B cell (primary cell): ENCODE results near the gene GALNT17. TPM values are rescaled to one million over a fixed set of nuclear protein-coding genes. Genes with fewer than 3 reads are reported as not detected.

Experiments
- ATAC-seq: fragments of 200-7000 bp; cut with Tn5 transposase; one replicate; pipeline ENCODE4 v1.10.0; 2021; ENCODE audit warnings: low read depth, mild to moderate bottlenecking, moderate number of reproducible peaks, moderate library complexity
- CTCF ChIA-PET: fragments of 350-600 bp; sonication (Branson Sonifier 250); formaldehyde crosslinking; loops from one replicate; lab custom pipeline; 2021; ENCODE audit warnings: antibody characterized with exemption, inconsistent platforms; lab: Charles Lee
- POLR2A ChIA-PET: fragments of 350-600 bp; sonication (Branson Sonifier 250); formaldehyde crosslinking; loops from one replicate; lab custom pipeline; 2021; ENCODE audit warnings: antibody characterized with exemption; lab: Charles Lee
- DNase-seq: peaks from one replicate; pipeline ENCODE4 v3.0.0; 2013
- H2AFZ ChIP-seq: 2 replicates; pipeline ENCODE4 v1.6.1; 2012; ENCODE audit warnings: mild to moderate bottlenecking, low read depth, low read length; ENCODE audit not compliant: insufficient read depth, poor library complexity, severe bottlenecking
- H3K27ac ChIP-seq, 2 donors: 1 replicate in 1 of 2; 2 replicates in 1 of 2; pipeline ENCODE4 v1.5.1; 2012 to 2013; ENCODE audit warnings: low read length in 2 of 2, mild to moderate bottlenecking in 2 of 2, moderate library complexity in 1 of 2
- H3K27me3 ChIP-seq, 4 experiments: fragments of 200-600 bp in 1 of 4; sonication (generic) in 1 of 4; replicated peaks in 1 of 4; 1 replicate in 2 of 4; 2 replicates in 2 of 4; pipeline versions ENCODE4 v1.6.1 to v1.7.0; 2013 to 2016; ENCODE audit warnings: low read length in 3 of 4, mild to moderate bottlenecking in 2 of 4, mixed read lengths in 1 of 4, moderate library complexity in 1 of 4; ENCODE audit not compliant: insufficient read depth in 4 of 4, control insufficient read depth in 3 of 4; ENCODE audit errors: control extremely low read depth in 1 of 4
- H3K36me3 ChIP-seq, 2 experiments: replicated peaks in 1 of 2; 1 replicate in 1 of 2; 2 replicates in 1 of 2; pipeline versions ENCODE4 v1.6.1 to v1.7.1; 2013; ENCODE audit warnings: low read length in 1 of 2; ENCODE audit not compliant: insufficient read depth in 2 of 2, control insufficient read depth in 1 of 2; ENCODE audit errors: control extremely low read depth in 1 of 2, extremely low read depth in 1 of 2
- H3K4me1 ChIP-seq, 2 donors: fragments of 200-600 bp in 1 of 2; sonication (generic) in 1 of 2; 1 replicate in 1 of 2; 2 replicates in 1 of 2; pipeline versions ENCODE4 v1.5.1 to v1.6.1; 2013 to 2017; ENCODE audit warnings: low read length in 2 of 2; ENCODE audit not compliant: control insufficient read depth in 2 of 2, insufficient read depth in 2 of 2
- H3K4me2 ChIP-seq: replicated peaks from 2 replicates; pipeline ENCODE3; 2012; ENCODE audit warnings: mild to moderate bottlenecking, low read depth, low read length; ENCODE audit not compliant: poor library complexity, severe bottlenecking
- H3K4me3 ChIP-seq, 5 experiments: fragments of 200-600 bp in 1 of 5; sonication (generic) in 1 of 5; 1 replicate in 3 of 5; 2 replicates in 2 of 5; pipeline versions ENCODE4 v1.5.1 to v1.7.0; 2011 to 2016; ENCODE audit warnings: low read length in 4 of 5, mild to moderate bottlenecking in 4 of 5, low read depth in 2 of 5, control low read depth in 1 of 5, moderate library complexity in 1 of 5; ENCODE audit not compliant: insufficient read depth in 1 of 5; ENCODE audit errors: control extremely low read depth in 1 of 5, extremely low read depth in 1 of 5
- H3K79me2 ChIP-seq: fragments of 200-600 bp; sonication (generic); one replicate; pipeline ENCODE4 v1.6.0; 2016; ENCODE audit warnings: low read length; ENCODE audit not compliant: control insufficient read depth, insufficient read depth
- H3K9ac ChIP-seq: fragments of 200-600 bp; sonication (generic); 2 replicates; pipeline ENCODE4 v1.6.1; 2017; ENCODE audit warnings: mild to moderate bottlenecking, low read length, moderate library complexity
- H3K9me3 ChIP-seq, 3 donors: one replicate each; pipeline versions ENCODE4 v1.6.1 to v1.7.1; 2013; ENCODE audit warnings: low read length in 2 of 3; ENCODE audit not compliant: control insufficient read depth in 2 of 3, insufficient read depth in 1 of 3; ENCODE audit errors: control extremely low read depth in 1 of 3
- H4K20me1 ChIP-seq: 2 replicates; pipeline ENCODE4 v1.6.0; 2012; ENCODE audit warnings: mild to moderate bottlenecking, low read length; ENCODE audit not compliant: insufficient read depth, control insufficient read depth, poor library complexity, severe bottlenecking
- H3K27ac Mint-ChIP-seq: one replicate; pipeline ENCODE4 v1.8.0; 2021; ENCODE audit warnings: mixed read lengths
- H3K27me3 Mint-ChIP-seq: one replicate; pipeline ENCODE4 v1.8.0; 2021; ENCODE audit warnings: mixed read lengths
- H3K4me1 Mint-ChIP-seq: one replicate; pipeline ENCODE4 v1.8.0; 2021; ENCODE audit warnings: mixed read lengths
- H3K4me3 Mint-ChIP-seq: one replicate; pipeline ENCODE4 v1.8.0; 2021; ENCODE audit warnings: mixed read lengths
- H3K9me3 Mint-ChIP-seq: one replicate; pipeline ENCODE4 v1.8.0; 2022; ENCODE audit warnings: mixed read lengths; ENCODE audit not compliant: insufficient read depth
- EZH2 ChIP-seq: IDR thresholded peaks from 2 replicates; pipeline ENCODE4 v1.6.1; 2012; ENCODE audit warnings: borderline replicate concordance, low read depth, mild to moderate bottlenecking, moderate library complexity, low read length; ENCODE audit not compliant: insufficient read depth, poor library complexity, severe bottlenecking
- WGBS: methylation state at CpG from one replicate; pipeline ENCODE4 v1.1.5; 2013; ENCODE audit warnings: missing lambda C conversion rate; ENCODE audit not compliant: insufficient coverage; 5-methylcytosine and 5-hydroxymethylcytosine counted together
- intact Hi-C: fragments of 100-400 bp; cut with micrococcal nuclease; formaldehyde crosslinking; loops from one replicate; pipeline ENCODE4 v1.10.0; 2022
- polyA plus RNA-seq: library from polyadenylated mRNA; depleted of rRNA; stranded (reverse); fragments of >200 nt; gene quantifications from 2 replicates; pipeline ENCODE4 v1.2.3, GENCODE V29; 2012
- total RNA-seq, 2 donors: library from RNA; stranded (reverse); fragments of 120-200 nt in 1 of 2; gene quantifications; 1 replicate in 1 of 2; 2 replicates in 1 of 2; pipeline versions ENCODE4 v1.2.3 to v1.2.4, GENCODE V29; 2013 to 2022
- TF ChIP-seq, protein P1 (sequence below): fragments of 200-600 bp; IDR thresholded peaks from one replicate; pipeline ENCODE4 v1.8.0; 2022; ENCODE audit warnings: antibody characterized with exemption, mild to moderate bottlenecking

Gene GALNT17
- total and polyA plus RNA-seq, 2 donors (not counting 1 experiment from before 2014, with no cell fraction given), result not detected

DNA sequence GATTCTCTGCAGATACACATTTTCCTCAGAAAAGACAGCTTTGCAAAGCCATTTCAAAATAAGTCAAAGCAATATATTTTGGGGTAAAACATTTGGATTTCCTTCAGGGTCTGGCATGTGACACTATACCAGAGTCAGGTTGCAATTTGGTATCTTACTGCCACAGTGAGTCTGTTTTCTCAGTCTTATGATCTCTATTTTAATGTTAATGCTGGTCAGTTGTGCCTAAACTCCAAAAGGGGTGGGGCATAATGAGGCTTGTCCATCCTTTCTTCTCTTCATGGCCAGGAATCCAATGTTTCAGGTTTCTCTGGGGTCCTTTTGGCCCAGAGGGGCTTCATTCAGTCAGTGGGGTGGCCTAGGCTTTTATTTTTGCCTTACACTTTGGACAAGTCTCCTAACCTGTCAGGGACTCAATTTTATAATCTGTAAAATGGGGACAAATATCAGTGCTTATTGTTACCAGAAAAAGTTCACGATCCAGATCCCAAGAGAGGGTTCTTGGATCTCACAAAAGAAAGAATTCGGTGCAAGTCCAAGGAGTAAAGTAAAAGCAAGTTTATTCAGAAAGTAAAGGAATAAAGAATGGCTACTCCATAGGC lies 341.5 kb downstream of the GALNT17 start:
- Histone ChIP-seq H3K27me3 (no peaks in the 10 kb centered on the region), H3K4me2 (no peak overlapping the region), H3K9me3 (peaks cover 0 to 13% (median 0%) of the 10 kb centered on the region in 3 donors), H3K79me2 (no peaks in the 10 kb centered on the region), H3K9ac (no peak overlapping the region), H3K36me3 (no peaks in the 10 kb centered on the region), H3K4me3 (no peak overlapping the region), H3K4me1 (no peaks in the 10 kb centered on the region), H3K27ac (no peak overlapping the region), H4K20me1 (no peaks in the 10 kb centered on the region), H2AFZ (no peak overlapping the region)
- TF ChIP-seq, protein P1, sequence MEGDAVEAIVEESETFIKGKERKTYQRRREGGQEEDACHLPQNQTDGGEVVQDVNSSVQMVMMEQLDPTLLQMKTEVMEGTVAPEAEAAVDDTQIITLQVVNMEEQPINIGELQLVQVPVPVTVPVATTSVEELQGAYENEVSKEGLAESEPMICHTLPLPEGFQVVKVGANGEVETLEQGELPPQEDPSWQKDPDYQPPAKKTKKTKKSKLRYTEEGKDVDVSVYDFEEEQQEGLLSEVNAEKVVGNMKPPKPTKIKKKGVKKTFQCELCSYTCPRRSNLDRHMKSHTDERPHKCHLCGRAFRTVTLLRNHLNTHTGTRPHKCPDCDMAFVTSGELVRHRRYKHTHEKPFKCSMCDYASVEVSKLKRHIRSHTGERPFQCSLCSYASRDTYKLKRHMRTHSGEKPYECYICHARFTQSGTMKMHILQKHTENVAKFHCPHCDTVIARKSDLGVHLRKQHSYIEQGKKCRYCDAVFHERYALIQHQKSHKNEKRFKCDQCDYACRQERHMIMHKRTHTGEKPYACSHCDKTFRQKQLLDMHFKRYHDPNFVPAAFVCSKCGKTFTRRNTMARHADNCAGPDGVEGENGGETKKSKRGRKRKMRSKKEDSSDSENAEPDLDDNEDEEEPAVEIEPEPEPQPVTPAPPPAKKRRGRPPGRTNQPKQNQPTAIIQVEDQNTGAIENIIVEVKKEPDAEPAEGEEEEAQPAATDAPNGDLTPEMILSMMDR, result no peak
- no peak for TF ChIP-seq EZH2
- Mint-ChIP-seq H3K4me1 (no peaks in the 10 kb centered on the region), H3K9me3 (no peaks in the 10 kb centered on the region), H3K4me3 (no peak overlapping the region), H3K27me3 (no peaks in the 10 kb centered on the region), H3K27ac (no peak overlapping the region)
- ChIA-PET POLR2A (no interaction called here), CTCF (no interaction called here)
- DNase-seq, result no peak
- 100% methylated on average over 1 of the region's 2 CpGs for WGBS
- no peak for ATAC-seq
- intact Hi-C loops, result no loop called here

DNA sequence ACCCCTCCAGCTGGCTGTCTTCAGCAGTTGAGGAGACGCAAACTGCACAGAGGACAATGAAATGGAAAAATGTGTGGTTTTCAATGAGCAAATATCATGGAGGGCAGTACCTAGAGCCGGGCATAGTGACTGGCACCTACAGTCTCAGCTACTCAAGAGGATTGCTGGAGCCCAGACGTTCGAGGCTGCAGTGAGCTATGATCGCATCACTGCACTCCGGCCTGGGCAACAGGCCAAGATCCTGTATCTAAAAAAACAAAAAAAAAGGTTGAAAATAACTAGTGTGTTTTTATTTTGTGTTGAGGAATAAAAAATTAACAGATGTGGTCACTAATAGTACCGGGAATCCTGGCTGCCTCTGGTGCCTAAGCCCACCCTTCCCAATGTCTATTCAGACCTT lies 345.5 kb downstream of the GALNT17 start:
- H2AFZ ChIP-seq, result no peak overlapping the region
- ChIA-PET POLR2A (no interaction called here), CTCF (interaction anchor here (0.5 kb wide), 1 partner anchor 57 kb away, joined by 3 read pairs; no protein-coding TSS in a partner anchor)
- H3K36me3 ChIP-seq, result no peaks in the 10 kb centered on the region
- TF ChIP-seq, protein P1, result no peak
- no peak for TF ChIP-seq EZH2
- Mint-ChIP-seq H3K9me3 (no peaks in the 10 kb centered on the region), H3K4me3 (no peak overlapping the region), H3K27me3 (no peaks in the 10 kb centered on the region), H3K27ac (no peak overlapping the region), H3K4me1 (no peaks in the 10 kb centered on the region)
- H3K9me3 ChIP-seq, result peaks cover 0 to 29% (median 0%) of the 10 kb centered on the region in 3 donors
- H3K27me3 ChIP-seq, result no peaks in the 10 kb centered on the region
- no peak overlapping the region for H3K27ac ChIP-seq
- no peak overlapping the region for H3K9ac ChIP-seq
- no peak overlapping the region for H3K4me3 ChIP-seq
- ATAC-seq (no peak), DNase-seq (no peak)
- 88% methylated on average over 4 of the region's 7 CpGs for WGBS
- H3K4me2 ChIP-seq, result no peak overlapping the region
- no peaks in the 10 kb centered on the region for H4K20me1 ChIP-seq
- intact Hi-C loops, result no loop called here
- no peaks in the 10 kb centered on the region for H3K79me2 ChIP-seq
- no peaks in the 10 kb centered on the region for H3K4me1 ChIP-seq
